CD4-positive, alpha-beta T cell (primary cell): Measurements from ENCODE around the gene POU2F1. TPM values are rescaled to one million over a fixed set of nuclear protein-coding genes. Genes with fewer than 3 reads are reported as not detected.
A peak's percentile ranks its signal among the peaks of the same experiment; 100 is the strongest.

Source experiments
- ATAC-seq: fragments of 200-7000 bp; cut with Tn5 transposase; one replicate; pipeline ENCODE4 v1.10.0; 2022; ENCODE audit warnings: mild to moderate bottlenecking; ENCODE audit not compliant: poor library complexity
- CTCF ChIA-PET: fragments of 350-600 bp; sonication (Branson Sonifier 250); formaldehyde crosslinking; loops from one replicate; lab custom pipeline; 2021; ENCODE audit warnings: antibody characterized with exemption, inconsistent platforms; lab: Charles Lee
- POLR2A ChIA-PET: fragments of 350-600 bp; sonication (Branson Sonifier 250); formaldehyde crosslinking; loops from one replicate; lab custom pipeline; 2021; ENCODE audit warnings: antibody characterized with exemption, inconsistent platforms; lab: Charles Lee
- DNase-seq, 14 experiments: peaks; one replicate each; pipeline ENCODE4 v3.0.0-alpha.2; 2013 to 2020; ENCODE audit warnings: mixed read lengths in 2 of 14
- H3K27ac ChIP-seq, 2 donors: one replicate each; pipeline versions ENCODE4 v1.5.1 to v1.7.0; 2013; ENCODE audit warnings: low read length in 2 of 2, low read depth in 1 of 2, mild to moderate bottlenecking in 1 of 2
- H3K27me3 ChIP-seq, 2 experiments: 1 replicate in 1 of 2; 2 replicates in 1 of 2; pipeline versions ENCODE4 v1.6.1 to v1.7.0; 2013; ENCODE audit warnings: low read length in 2 of 2, control low read depth in 1 of 2, mild to moderate bottlenecking in 1 of 2, moderate library complexity in 1 of 2; ENCODE audit not compliant: insufficient read depth in 2 of 2, control insufficient read depth in 1 of 2
- H3K36me3 ChIP-seq: one replicate; pipeline ENCODE4 v1.6.1; 2013; ENCODE audit warnings: low read length, control low read depth; ENCODE audit not compliant: insufficient read depth
- H3K4me1 ChIP-seq: one replicate; pipeline ENCODE4 v1.6.1; 2013; ENCODE audit warnings: low read length, control low read depth; ENCODE audit not compliant: insufficient read depth
- H3K4me3 ChIP-seq: one replicate; pipeline ENCODE4 v1.5.1; 2013; ENCODE audit warnings: mild to moderate bottlenecking, low read length, moderate library complexity
- H3K9me3 ChIP-seq, 2 experiments: 1 replicate in 1 of 2; 2 replicates in 1 of 2; pipeline versions ENCODE4 v1.6.1 to v1.7.0; 2013; ENCODE audit warnings: low read length in 2 of 2, mild to moderate bottlenecking in 2 of 2, control low read depth in 1 of 2, moderate library complexity in 1 of 2; ENCODE audit not compliant: control insufficient read depth in 1 of 2, insufficient read depth in 1 of 2
- H3K27ac Mint-ChIP-seq: one replicate; pipeline ENCODE4 v1.8.0; 2020; ENCODE audit warnings: mixed read lengths
- H3K27me3 Mint-ChIP-seq: one replicate; pipeline ENCODE4 v1.8.0; 2021; ENCODE audit warnings: mixed read lengths
- H3K36me3 Mint-ChIP-seq: one replicate; pipeline ENCODE4 v1.8.0; 2021; ENCODE audit warnings: low read depth, mixed read lengths
- H3K4me1 Mint-ChIP-seq: one replicate; pipeline ENCODE4 v1.8.0; 2021; ENCODE audit warnings: low read depth, mixed read lengths
- H3K4me3 Mint-ChIP-seq: one replicate; pipeline ENCODE4 v1.8.0; 2020; ENCODE audit warnings: mild to moderate bottlenecking, mixed read lengths
- H3K9me3 Mint-ChIP-seq: one replicate; pipeline ENCODE4 v1.8.0; 2020; ENCODE audit warnings: mixed read lengths
- CTCF ChIP-seq: fragments of 200-600 bp; IDR thresholded peaks from one replicate; pipeline ENCODE4 v1.8.0; 2022; ENCODE audit warnings: antibody characterized with exemption, mild to moderate bottlenecking
- intact Hi-C, 2 experiments: fragments of 100-400 bp; cut with DNase I in 1 of 2; cut with micrococcal nuclease in 1 of 2; formaldehyde crosslinking; loops; one replicate each; pipeline versions ENCODE4 v1.15.1 to v1.9.0; 2023 to 2025; cut with DNase I, micrococcal nuclease
- total RNA-seq, 174 experiments: library from RNA in 2 of 174; stranded (reverse) in 2 of 174; gene quantifications; one replicate each; pipeline ENCODE4 v1.2.3 and lab custom pipeline; 2021 to 2026

POU2F1 gene
- total RNA-seq, 2 experiments from 2014 or later = 27.0 to 28.6 TPM

- Mint-ChIP-seq H3K27ac (no peak overlapping the region), H3K9me3 (no peaks in the 10 kb centered on the region)
- intact Hi-C loops = loop anchor here in 1 of 2 experiments (5.0 to 10.0 kb wide), 3 partner anchors 302 to 968 kb away; partner anchors contain the start of gene TADA1
These were observed 3.9 kb upstream of the POU2F1 start for GRCh38 chr1:167216809-167217208.

GRCh38 chr1:167219194-167219593, 1.5 kb upstream of the POU2F1 start:
- H3K27ac Mint-ChIP-seq = peak overlapping the region; percentile 94
- TF ChIP-seq CTCF = no peak
- ChIA-PET CTCF (interaction anchor here (0.7 to 2.6 kb wide), 9 partner anchors 14 to 496 kb away, joined by 3 to 20 read pairs (median 6); no protein-coding TSS in a partner anchor), POLR2A (interaction anchor here (0.7 to 5.0 kb wide), 20 partner anchors 9 to 716 kb away, joined by 3 to 90 read pairs (median 10); partner anchors contain the start of genes CD247, CREG1, GPA33 and POGK)
- peak overlapping the region; percentile 94 for H3K4me3 ChIP-seq
- H3K4me1 ChIP-seq = peaks cover 16% of the 10 kb centered on the region
- H3K4me1 Mint-ChIP-seq = peaks cover 31% of the 10 kb centered on the region
- peak overlapping the region; percentile 99 for H3K4me3 Mint-ChIP-seq
- ATAC-seq (no peak), DNase-seq (no peak)
- H3K27me3 ChIP-seq = no peaks in the 10 kb centered on the region
- H3K9me3 Mint-ChIP-seq = no peaks in the 10 kb centered on the region
- H3K36me3 Mint-ChIP-seq = peaks cover 20% of the 10 kb centered on the region
- no peaks in the 10 kb centered on the region for H3K36me3 ChIP-seq
- H3K27ac ChIP-seq = no peak overlapping the region
- intact Hi-C loops = loop anchor here in 1 of 2 experiments (5.0 to 10.0 kb wide), 3 partner anchors 304 to 966 kb away; partner anchors contain the start of gene TADA1
- H3K27me3 Mint-ChIP-seq = no peaks in the 10 kb centered on the region
- peaks cover 0 to 3% of the 10 kb centered on the region in 2 experiments for H3K9me3 ChIP-seq

More at GRCh38 chr1:167216809-167217208, 3.9 kb upstream of the POU2F1 start:
- Histone ChIP-seq H3K36me3 (no peaks in the 10 kb centered on the region), H3K9me3 (peaks cover 0 to 3% of the 10 kb centered on the region in 2 experiments), H3K4me1 (peaks cover 4% of the 10 kb centered on the region), H3K4me3 (no peak overlapping the region), H3K27me3 (no peaks in the 10 kb centered on the region), H3K27ac (no peak overlapping the region)
- H3K4me3 Mint-ChIP-seq = no peak overlapping the region
- no peak for TF ChIP-seq CTCF
- H3K4me1 Mint-ChIP-seq = peaks cover 10% of the 10 kb centered on the region
- ChIA-PET POLR2A (no interaction called here), CTCF (no interaction called here)
- peaks cover 13% of the 10 kb centered on the region for H3K36me3 Mint-ChIP-seq
- ATAC-seq (no peak), DNase-seq (no peak)
- H3K27me3 Mint-ChIP-seq = no peaks in the 10 kb centered on the region

- Mint-ChIP-seq H3K9me3 (no peaks in the 10 kb centered on the region), H3K27ac (peak overlapping the region; percentile 94), H3K4me3 (peak overlapping the region; percentile 99), H3K4me1 (peaks cover 34% of the 10 kb centered on the region), H3K27me3 (no peaks in the 10 kb centered on the region), H3K36me3 (peaks cover 20% of the 10 kb centered on the region)
- Histone ChIP-seq H3K4me3 (peak overlapping the region; percentile 94), H3K27ac (peak overlapping the region; percentile 87 to 98), H3K27me3 (no peaks in the 10 kb centered on the region), H3K9me3 (peaks cover 0 to 3% of the 10 kb centered on the region in 2 experiments), H3K36me3 (no peaks in the 10 kb centered on the region), H3K4me1 (peaks cover 16% of the 10 kb centered on the region)
- intact Hi-C loops = loop anchor here (2.0 to 10.0 kb wide), 10 partner anchors 125 to 965 kb away; partner anchors contain the start of genes DCAF6 (in 2 of the 2), MPC2 (in 2 of the 2), CREG1 (in 1 of the 2) and GPA33 (in 1 of the 2)
- ATAC-seq = peak; percentile 62
- CTCF ChIA-PET = interaction anchor here (0.6 to 2.6 kb wide), 28 partner anchors 9 to 717 kb away, joined by 3 to 20 read pairs (median 4); partner anchors contain the start of genes CD247, DCAF6 and MPC2
- POLR2A ChIA-PET = interaction anchor here (0.7 to 5.0 kb wide), 46 partner anchors 9 to 715 kb away, joined by 3 to 90 read pairs (median 4); partner anchors contain the start of genes CD247, CREG1, GPA33 and MPZL1
- peak; percentile 86 to 95 (median 90) for DNase-seq
- no peak for TF ChIP-seq CTCF
These were observed 795 bp upstream of the POU2F1 start for GRCh38 chr1:167219646-167220536.
